Measurements from ENCODE around the gene KRT8. TPM values are rescaled to one million over a fixed set of nuclear protein-coding genes. Genes with fewer than 3 reads are reported as not detected.
A peak's percentile ranks its signal among the peaks of the same experiment; 100 is the strongest.
"Not testable (repeated sequence)": the region's sequence is repeated elsewhere in the genome, so short reads cannot be mapped to it uniquely, and the experiment has no call there.

Gene KRT8
- total and polyA plus RNA-seq, 2 donors, result 100 to 142 TPM

DNA sequence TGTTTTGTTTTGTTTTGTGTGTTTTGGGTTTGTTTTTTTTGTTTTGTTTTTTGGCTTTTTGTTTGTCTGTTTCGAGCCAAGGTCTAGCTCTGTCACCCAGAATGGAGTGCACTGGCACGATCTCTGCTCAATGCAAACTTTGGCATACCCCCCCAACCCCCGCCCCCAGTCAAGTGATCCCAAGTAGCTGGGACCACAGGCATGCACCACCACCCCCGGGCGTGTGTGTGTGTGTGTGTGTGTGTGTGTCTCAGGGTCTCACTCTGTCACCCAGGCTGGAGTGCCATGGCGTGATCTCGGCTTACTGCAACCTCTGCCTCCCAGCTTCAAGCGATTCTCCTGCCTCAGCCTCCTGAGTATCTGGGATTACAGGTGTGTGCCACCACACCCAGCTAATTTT lies 24.4 kb downstream of the KRT8 start:
- H3K4me1 ChIP-seq (ENCODE audit: control insufficient read depth in 2 of 2, insufficient read depth in 2 of 2, low read length in 2 of 2), result peaks cover 0 to 15% of the 10 kb centered on the region in 2 donors
- H3K27me3 ChIP-seq (ENCODE audit: control insufficient read depth in 2 of 2, insufficient read depth in 1 of 2, low read length in 1 of 2), result peaks cover 0 to 19% of the 10 kb centered on the region in 2 donors
- not testable (repeated sequence) for DNase-seq (ENCODE audit: low read depth in 6 of 9, low spot score in 9 of 9); H3K36me3 ChIP-seq (ENCODE audit: control insufficient read depth in 2 of 2, insufficient read depth in 2 of 2, low read length in 1 of 2); H3K4me3 ChIP-seq (ENCODE audit: low read length in 2 of 2); H3K27ac ChIP-seq (ENCODE audit: low read depth in 1 of 2, low read length in 1 of 2); H3K9me3 ChIP-seq (ENCODE audit: control insufficient read depth in 2 of 2, insufficient read depth in 1 of 2, low read length in 1 of 2)
- 83% methylated on average over 8 of the region's 8 CpGs for WGBS

DNA sequence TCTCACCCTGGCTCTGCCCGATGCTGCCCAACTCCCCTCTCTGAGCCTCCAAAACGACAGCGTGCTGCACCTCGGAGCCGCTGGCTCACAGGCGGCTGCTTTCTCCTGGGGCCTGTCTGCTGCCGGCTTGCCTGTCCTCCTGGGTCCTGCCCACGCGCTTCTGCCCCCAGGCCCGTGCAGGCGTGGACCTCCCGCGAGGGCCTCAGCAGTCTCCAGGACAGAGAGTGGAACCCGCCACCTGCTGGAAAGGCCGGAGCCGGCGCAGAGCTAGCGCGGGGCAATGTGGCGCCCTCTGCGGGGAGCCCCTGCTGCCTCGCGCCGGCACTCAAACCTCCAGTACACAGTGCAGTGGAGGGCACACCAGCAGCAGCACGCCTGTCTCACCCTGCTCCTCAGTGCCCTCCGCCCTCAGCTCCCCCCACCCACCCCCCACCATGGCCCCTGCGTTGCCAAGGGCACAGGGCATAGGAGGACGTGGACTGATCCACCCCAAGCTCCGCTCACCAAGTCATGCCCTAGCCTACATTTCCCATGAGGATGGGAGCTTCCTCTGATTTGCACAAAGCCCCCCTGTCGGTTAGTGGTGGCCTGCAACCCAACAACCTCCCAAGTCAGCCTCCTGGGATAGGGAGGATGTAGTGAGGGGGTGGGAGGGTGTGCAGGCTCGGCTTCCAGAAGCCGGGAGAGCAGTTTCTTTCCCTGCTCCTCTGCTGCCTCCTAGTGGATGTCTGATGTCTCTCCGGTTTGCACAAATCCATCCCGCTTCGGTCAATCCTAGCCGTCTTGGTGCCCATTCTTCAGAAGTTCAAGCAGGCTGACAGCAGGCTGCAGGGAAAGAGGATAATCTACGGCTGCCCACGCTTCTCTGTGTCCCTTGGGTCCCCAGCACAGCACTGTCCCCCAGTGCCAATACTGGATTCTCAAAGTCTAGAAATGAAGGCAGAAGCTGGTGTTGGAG lies 25.2 kb downstream of the KRT8 start:
- H3K36me3 ChIP-seq (ENCODE audit: control insufficient read depth in 2 of 2, insufficient read depth in 2 of 2, low read length in 1 of 2), result no peaks in the 10 kb centered on the region
- DNase-seq (ENCODE audit: low read depth in 6 of 9, low spot score in 9 of 9), result peak in 4 of 9 donors; percentile 36 to 70 (median 60)
- H3K9me3 ChIP-seq (ENCODE audit: control insufficient read depth in 2 of 2, insufficient read depth in 1 of 2, low read length in 1 of 2), result no peaks in the 10 kb centered on the region
- 10% methylated on average over 38 of the region's 38 CpGs for WGBS
- no peak overlapping the region for H3K4me3 ChIP-seq (ENCODE audit: low read length in 2 of 2)
- H3K27me3 ChIP-seq (ENCODE audit: control insufficient read depth in 2 of 2, insufficient read depth in 1 of 2, low read length in 1 of 2), result peaks cover 3 to 28% of the 10 kb centered on the region in 2 donors
- H3K27ac ChIP-seq (ENCODE audit: low read depth in 1 of 2, low read length in 1 of 2), result no peak overlapping the region
- H3K4me1 ChIP-seq (ENCODE audit: control insufficient read depth in 2 of 2, insufficient read depth in 2 of 2, low read length in 2 of 2), result peaks cover 0 to 17% of the 10 kb centered on the region in 2 donors

DNA sequence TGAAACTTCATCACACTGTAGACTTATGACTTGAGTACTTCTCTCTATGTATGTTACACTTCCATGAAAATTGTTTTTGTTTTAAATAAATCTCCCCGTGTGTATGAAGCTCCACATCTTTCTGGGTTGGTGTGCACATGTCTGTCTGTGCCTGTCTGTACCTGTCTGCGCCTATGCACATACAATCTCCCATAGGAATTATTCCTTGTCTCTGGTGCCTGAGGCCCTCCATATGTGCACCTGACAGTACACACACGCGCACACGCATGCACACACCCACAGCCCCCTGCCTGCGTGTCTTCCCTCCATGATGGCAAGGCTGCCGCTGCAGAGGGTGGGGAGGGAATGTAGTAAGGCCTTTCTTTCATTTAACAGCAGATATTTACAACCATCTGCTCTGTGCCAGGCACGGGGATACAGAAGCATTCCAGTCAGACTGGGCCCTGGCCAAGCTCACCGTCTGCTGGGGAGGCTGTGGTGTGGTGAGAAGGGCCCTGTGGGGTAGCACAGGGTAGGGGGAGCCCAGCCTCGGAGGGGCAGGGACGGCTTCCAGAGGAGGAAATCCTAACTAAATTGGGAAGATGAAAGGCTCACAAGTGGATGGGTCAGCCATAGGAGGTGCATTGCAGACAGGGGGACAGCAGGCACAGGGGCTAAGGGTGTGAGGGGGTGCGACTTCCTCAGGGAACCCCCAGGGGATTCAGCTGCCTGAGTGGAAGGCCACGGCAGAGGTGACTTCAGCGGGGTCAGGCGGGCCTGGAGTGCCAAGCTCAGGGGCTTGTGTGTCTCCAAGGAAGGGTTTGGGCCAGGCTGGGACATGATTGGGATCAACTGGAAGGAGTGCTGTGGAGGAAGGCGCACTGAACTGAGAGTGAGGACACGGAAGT lies 26.1 kb downstream of the KRT8 start:
- H3K4me1 ChIP-seq (ENCODE audit: control insufficient read depth in 2 of 2, insufficient read depth in 2 of 2, low read length in 2 of 2), result peaks cover 0 to 25% of the 10 kb centered on the region in 2 donors

DNA sequence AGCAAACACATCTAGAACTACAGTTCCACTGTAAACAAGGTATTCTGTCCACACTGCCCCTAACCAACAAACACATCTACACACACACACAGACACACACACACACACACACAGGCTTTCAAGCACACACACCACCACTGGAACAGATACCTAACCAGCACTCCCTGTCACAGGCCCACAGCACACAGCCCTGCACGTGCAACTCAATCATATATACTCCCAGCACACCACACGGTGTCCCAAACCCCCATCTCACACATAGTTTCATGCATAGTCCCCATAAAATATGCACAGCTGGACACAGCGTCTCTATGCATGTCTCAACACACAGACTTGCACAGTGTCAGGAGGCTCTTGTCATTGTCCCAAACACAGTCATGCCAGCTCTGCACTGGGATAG lies 27.6 kb downstream of the KRT8 start:
- no peaks in the 10 kb centered on the region for H3K36me3 ChIP-seq (ENCODE audit: control insufficient read depth in 2 of 2, insufficient read depth in 2 of 2, low read length in 1 of 2)
- no peak overlapping the region for H3K4me3 ChIP-seq (ENCODE audit: low read length in 2 of 2)
- 90% methylated on average over 3 of the region's 3 CpGs for WGBS
- peak overlapping the region in 1 of 2 donors; percentile 20 for H3K27ac ChIP-seq (ENCODE audit: low read depth in 1 of 2, low read length in 1 of 2)
- no peak for DNase-seq (ENCODE audit: low read depth in 6 of 9, low spot score in 9 of 9)
- H3K27me3 ChIP-seq (ENCODE audit: control insufficient read depth in 2 of 2, insufficient read depth in 1 of 2, low read length in 1 of 2), result peaks cover 3 to 52% of the 10 kb centered on the region in 2 donors
- H3K9me3 ChIP-seq (ENCODE audit: control insufficient read depth in 2 of 2, insufficient read depth in 1 of 2, low read length in 1 of 2), result no peaks in the 10 kb centered on the region
- H3K4me1 ChIP-seq (ENCODE audit: control insufficient read depth in 2 of 2, insufficient read depth in 2 of 2, low read length in 2 of 2), result peaks cover 0 to 28% of the 10 kb centered on the region in 2 donors

More for the DNA sequence above, 26.1 kb downstream of the KRT8 start:
- H3K4me3 ChIP-seq (ENCODE audit: low read length in 2 of 2), result no peak overlapping the region
- H3K27ac ChIP-seq (ENCODE audit: low read depth in 1 of 2, low read length in 1 of 2), result peak overlapping the region in 1 of 2 donors; percentile 42
- H3K27me3 ChIP-seq (ENCODE audit: control insufficient read depth in 2 of 2, insufficient read depth in 1 of 2, low read length in 1 of 2), result peaks cover 3 to 37% of the 10 kb centered on the region in 2 donors
- H3K9me3 ChIP-seq (ENCODE audit: control insufficient read depth in 2 of 2, insufficient read depth in 1 of 2, low read length in 1 of 2), result no peaks in the 10 kb centered on the region
- no peaks in the 10 kb centered on the region for H3K36me3 ChIP-seq (ENCODE audit: control insufficient read depth in 2 of 2, insufficient read depth in 2 of 2, low read length in 1 of 2)
- DNase-seq (ENCODE audit: low read depth in 6 of 9, low spot score in 9 of 9), result no peak
- WGBS, result 91% methylated on average over 17 of the region's 17 CpGs

DNA sequence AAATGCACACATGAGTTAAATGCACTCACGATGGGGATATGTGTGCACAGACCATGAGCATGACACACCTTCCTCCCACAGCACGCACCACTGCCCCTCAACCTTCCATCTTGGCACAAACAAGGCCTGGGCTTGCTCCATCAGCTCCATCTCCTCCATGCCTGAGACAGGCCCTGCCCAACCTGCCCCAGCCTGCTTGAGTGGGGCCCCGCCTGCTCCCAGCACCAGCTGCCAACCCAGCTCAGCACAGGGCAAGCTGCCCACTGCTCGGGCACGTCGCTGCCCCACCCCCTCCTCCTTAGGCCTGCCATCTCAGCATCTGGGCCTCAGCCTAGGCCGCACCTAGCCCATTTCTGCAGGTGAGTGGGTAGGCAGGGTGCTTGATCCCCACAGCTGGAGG lies 28.5 kb downstream of the KRT8 start:
- Histone ChIP-seq H3K4me3 (ENCODE audit: low read length in 2 of 2) (no peak overlapping the region), H3K4me1 (ENCODE audit: control insufficient read depth in 2 of 2, insufficient read depth in 2 of 2, low read length in 2 of 2) (peaks cover 0 to 28% of the 10 kb centered on the region in 2 donors), H3K27ac (ENCODE audit: low read depth in 1 of 2, low read length in 1 of 2) (peak overlapping the region in 1 of 2 donors; percentile 38), H3K36me3 (ENCODE audit: control insufficient read depth in 2 of 2, insufficient read depth in 2 of 2, low read length in 1 of 2) (no peaks in the 10 kb centered on the region), H3K9me3 (ENCODE audit: control insufficient read depth in 2 of 2, insufficient read depth in 1 of 2, low read length in 1 of 2) (no peaks in the 10 kb centered on the region), H3K27me3 (ENCODE audit: control insufficient read depth in 2 of 2, insufficient read depth in 1 of 2, low read length in 1 of 2) (peaks cover 3 to 60% of the 10 kb centered on the region in 2 donors)
- no peak for DNase-seq (ENCODE audit: low read depth in 6 of 9, low spot score in 9 of 9)
- WGBS, result 95% methylated on average over 7 of the region's 7 CpGs

DNA sequence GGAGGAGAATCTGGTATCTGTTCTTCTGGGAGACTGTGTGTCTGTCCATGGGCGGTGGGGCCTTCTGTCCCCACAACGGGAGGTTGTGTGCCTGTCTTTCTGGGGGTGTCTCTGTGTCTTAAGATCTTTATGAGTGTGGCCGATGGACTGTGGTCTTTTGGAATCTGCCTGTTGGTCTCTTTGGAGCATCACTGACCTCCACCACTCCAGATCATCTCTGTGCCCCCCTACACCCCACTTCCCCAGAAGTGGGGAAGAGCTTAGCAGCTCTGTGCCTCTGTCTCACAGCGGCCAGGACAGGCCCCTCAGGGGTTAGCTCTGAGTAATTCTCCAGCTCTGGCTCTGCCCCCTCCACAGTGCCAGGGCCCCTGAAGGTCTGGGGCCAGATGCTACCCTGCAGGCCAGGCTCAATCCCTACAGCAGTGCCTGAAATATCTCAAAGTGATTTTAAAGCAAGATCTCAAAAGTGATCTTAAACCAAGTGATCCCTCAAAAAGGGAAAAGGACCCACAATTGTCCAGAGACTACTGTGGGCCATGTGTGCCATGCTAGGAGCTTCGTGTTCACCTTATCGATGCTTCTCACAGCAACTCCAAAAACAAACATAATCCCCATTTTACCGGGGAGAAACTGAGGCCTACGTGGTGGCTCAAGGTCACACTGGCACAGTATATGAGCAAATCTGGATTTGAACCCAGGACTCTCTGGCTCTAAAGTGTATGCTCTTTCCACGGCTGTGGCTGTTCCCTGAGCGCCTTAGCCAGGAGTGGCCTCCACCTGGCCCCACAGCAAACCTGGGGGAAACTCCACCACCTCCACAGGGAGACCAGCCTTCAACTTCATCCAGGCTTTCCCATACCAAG lies 30.1 kb downstream of the KRT8 start:
- Histone ChIP-seq H3K27me3 (ENCODE audit: control insufficient read depth in 2 of 2, insufficient read depth in 1 of 2, low read length in 1 of 2) (peaks cover 3 to 60% of the 10 kb centered on the region in 2 donors), H3K4me1 (ENCODE audit: control insufficient read depth in 2 of 2, insufficient read depth in 2 of 2, low read length in 2 of 2) (peaks cover 0 to 30% of the 10 kb centered on the region in 2 donors), H3K27ac (ENCODE audit: low read depth in 1 of 2, low read length in 1 of 2) (peak overlapping the region in 1 of 2 donors; percentile 68), H3K4me3 (ENCODE audit: low read length in 2 of 2) (peak overlapping the region in 1 of 2 donors; percentile 51), H3K9me3 (ENCODE audit: control insufficient read depth in 2 of 2, insufficient read depth in 1 of 2, low read length in 1 of 2) (no peaks in the 10 kb centered on the region), H3K36me3 (ENCODE audit: control insufficient read depth in 2 of 2, insufficient read depth in 2 of 2, low read length in 1 of 2) (no peaks in the 10 kb centered on the region)
- DNase-seq (ENCODE audit: low read depth in 6 of 9, low spot score in 9 of 9), result no peak
- 77% methylated on average over 10 of the region's 10 CpGs for WGBS

DNA sequence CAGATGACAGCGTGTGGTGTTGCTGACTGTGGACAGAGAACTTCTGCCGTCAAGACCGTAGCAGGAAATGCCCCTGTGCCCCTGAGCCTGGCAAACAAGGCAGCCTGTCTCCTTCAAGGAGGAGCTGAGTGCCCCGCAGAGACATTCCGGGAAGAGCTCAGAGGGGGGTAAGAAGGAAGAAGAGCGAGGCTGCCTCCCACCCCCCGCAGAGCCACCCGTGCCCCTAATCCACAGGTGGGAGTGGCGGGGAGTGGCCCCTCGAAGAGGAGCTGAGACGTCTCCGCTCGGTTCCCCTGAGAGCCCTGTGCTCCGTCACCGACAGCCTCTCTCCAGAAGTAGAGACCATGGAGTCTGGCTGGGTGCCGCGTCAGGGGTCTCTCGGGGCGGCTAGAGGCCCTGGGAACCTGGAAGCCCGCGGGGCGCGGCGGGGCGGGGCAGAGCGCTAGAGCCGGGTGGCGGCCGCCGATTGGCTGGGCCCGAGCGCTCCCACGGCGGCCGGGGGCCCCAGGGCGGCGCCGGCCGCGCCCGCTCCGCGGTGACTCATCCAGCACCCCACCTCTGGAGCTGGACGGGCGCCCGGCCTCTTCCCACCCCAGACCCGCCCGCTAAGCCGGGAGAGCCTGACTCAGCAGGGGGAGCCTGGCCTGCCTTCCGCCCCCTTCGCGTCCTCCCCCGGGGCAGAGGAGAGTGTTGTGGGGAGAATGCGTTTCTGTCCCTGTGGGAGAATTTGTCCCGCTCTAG lies 30.9 kb downstream of the KRT8 start:
- H3K36me3 ChIP-seq (ENCODE audit: control insufficient read depth in 2 of 2, insufficient read depth in 2 of 2, low read length in 1 of 2), result no peaks in the 10 kb centered on the region
- WGBS, result 1% methylated on average over 55 of the region's 55 CpGs
- no peaks in the 10 kb centered on the region for H3K9me3 ChIP-seq (ENCODE audit: control insufficient read depth in 2 of 2, insufficient read depth in 1 of 2, low read length in 1 of 2)
- peak overlapping the region in 1 of 2 donors; percentile 51 for H3K4me3 ChIP-seq (ENCODE audit: low read length in 2 of 2)
- H3K4me1 ChIP-seq (ENCODE audit: control insufficient read depth in 2 of 2, insufficient read depth in 2 of 2, low read length in 2 of 2), result peaks cover 0 to 24% of the 10 kb centered on the region in 2 donors
- H3K27ac ChIP-seq (ENCODE audit: low read depth in 1 of 2, low read length in 1 of 2), result peak overlapping the region; percentile 43 to 74
- H3K27me3 ChIP-seq (ENCODE audit: control insufficient read depth in 2 of 2, insufficient read depth in 1 of 2, low read length in 1 of 2), result peaks cover 3 to 53% of the 10 kb centered on the region in 2 donors
- DNase-seq (ENCODE audit: low read depth in 6 of 9, low spot score in 9 of 9), result peak in 3 of 9 donors; percentile 17 to 34 (median 28)

DNA sequence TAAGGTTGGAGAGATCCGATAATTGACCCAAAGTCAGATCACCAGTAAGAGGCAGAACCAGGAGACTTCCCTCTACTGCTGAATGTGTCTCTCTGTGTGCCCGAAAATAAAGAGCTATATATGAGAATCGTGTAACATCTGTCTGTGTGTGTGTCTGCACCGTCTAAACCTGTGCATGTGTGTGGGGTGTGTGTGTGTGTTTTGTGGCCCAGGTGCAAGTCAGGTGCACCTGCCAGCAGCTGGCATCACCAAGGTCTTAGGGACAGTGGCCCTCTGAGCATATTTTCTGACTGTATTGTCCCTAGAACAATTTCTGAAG lies 31.4 kb downstream of the KRT8 start:
- no peaks in the 10 kb centered on the region for H3K9me3 ChIP-seq (ENCODE audit: control insufficient read depth in 2 of 2, insufficient read depth in 1 of 2, low read length in 1 of 2)
- no peak overlapping the region for H3K4me3 ChIP-seq (ENCODE audit: low read length in 2 of 2)
- no peaks in the 10 kb centered on the region for H3K36me3 ChIP-seq (ENCODE audit: control insufficient read depth in 2 of 2, insufficient read depth in 2 of 2, low read length in 1 of 2)
- peaks cover 0 to 21% of the 10 kb centered on the region in 2 donors for H3K4me1 ChIP-seq (ENCODE audit: control insufficient read depth in 2 of 2, insufficient read depth in 2 of 2, low read length in 2 of 2)
- peak overlapping the region in 1 of 2 donors; percentile 74 for H3K27ac ChIP-seq (ENCODE audit: low read depth in 1 of 2, low read length in 1 of 2)
- DNase-seq (ENCODE audit: low read depth in 6 of 9, low spot score in 9 of 9), result no peak
- H3K27me3 ChIP-seq (ENCODE audit: control insufficient read depth in 2 of 2, insufficient read depth in 1 of 2, low read length in 1 of 2), result peaks cover 3 to 49% of the 10 kb centered on the region in 2 donors
- 46% methylated on average over 4 of the region's 4 CpGs for WGBS
